Measurements from ENCODE around the gene BMP6.

The BMP6 gene

GRCh38 chr6:7725849-7726415, at the start of gene BMP6:
BMP6 (plus strand) TSS chr6:7726099; CDS start chr6:7726956, 857 bp downstream.
- peak in 1 of 2 donors; percentile 10 for DNase-seq (ENCODE audit: low read depth in 2 of 2)

- no peak for DNase-seq (ENCODE audit: low read depth in 2 of 2)
These were observed 48.7 kb upstream of the BMP6 start for GRCh38 chr6:7677229-7677628.

- DNase-seq (ENCODE audit: low read depth in 2 of 2), result no peak
These were observed 45.4 kb upstream of the BMP6 start for GRCh38 chr6:7680393-7681075.

- no peak for DNase-seq (ENCODE audit: low read depth in 2 of 2)
These were observed 44.5 kb upstream of the BMP6 start for GRCh38 chr6:7681449-7681848.

GRCh38 chr6:7684076-7684475, 41.8 kb upstream of the BMP6 start:
- DNase-seq (ENCODE audit: low read depth in 2 of 2), result no peak

- DNase-seq (ENCODE audit: low read depth in 2 of 2), result no peak
These were observed 41.1 kb upstream of the BMP6 start for GRCh38 chr6:7684843-7685242.

GRCh38 chr6:7685276-7685675, 40.6 kb upstream of the BMP6 start:
- DNase-seq (ENCODE audit: low read depth in 2 of 2), result no peak

GRCh38 chr6:7687145-7688111, 38.5 kb upstream of the BMP6 start:
- DNase-seq (ENCODE audit: low read depth in 2 of 2), result no peak

GRCh38 chr6:7691021-7691420, 34.9 kb upstream of the BMP6 start:
- DNase-seq (ENCODE audit: low read depth in 2 of 2), result no peak

- no peak for DNase-seq (ENCODE audit: low read depth in 2 of 2)
These were observed 34.0 kb upstream of the BMP6 start for GRCh38 chr6:7691675-7692452.

GRCh38 chr6:7692453-7692784, 33.5 kb upstream of the BMP6 start:
- no peak for DNase-seq (ENCODE audit: low read depth in 2 of 2)

GRCh38 chr6:7693827-7694226, 32.1 kb upstream of the BMP6 start:
- no peak for DNase-seq (ENCODE audit: low read depth in 2 of 2)

GRCh38 chr6:7696061-7696460, 29.8 kb upstream of the BMP6 start:
- no peak for DNase-seq (ENCODE audit: low read depth in 2 of 2)

- no peak for DNase-seq (ENCODE audit: low read depth in 2 of 2)
These were observed 28.5 kb upstream of the BMP6 start for GRCh38 chr6:7697432-7697819.

- DNase-seq (ENCODE audit: low read depth in 2 of 2), result no peak
These were observed 27.9 kb upstream of the BMP6 start for GRCh38 chr6:7697820-7698623.

GRCh38 chr6:7701212-7701834, 24.6 kb upstream of the BMP6 start:
- no peak for DNase-seq (ENCODE audit: low read depth in 2 of 2)

GRCh38 chr6:7703148-7703680, 22.7 kb upstream of the BMP6 start:
- DNase-seq (ENCODE audit: low read depth in 2 of 2), result no peak

GRCh38 chr6:7705483-7705882, 20.4 kb upstream of the BMP6 start:
- DNase-seq (ENCODE audit: low read depth in 2 of 2), result no peak

- DNase-seq (ENCODE audit: low read depth in 2 of 2), result no peak
These were observed 19.6 kb upstream of the BMP6 start for GRCh38 chr6:7706269-7706668.

- no peak for DNase-seq (ENCODE audit: low read depth in 2 of 2)
These were observed 18.1 kb upstream of the BMP6 start for GRCh38 chr6:7707787-7708186.

Measured in stimulated activated CD8-positive, alpha-beta memory T cell treated with anti-CD3 and anti-CD28 coated beads, Interleukin-2, amount 100 ng/mL, for 1 hour (primary cell).